Activated T-cell treated with anti-CD3 and anti-CD28 coated beads, Interleukin-2, amount 50 U/mL, for 48 hours (primary cell): ENCODE data around the gene SLC34A3.

Experiments used
- DNase-seq, 2 experiments: peaks; one replicate each; pipeline ENCODE4 v3.0.0-alpha.2; 2020

SLC34A3 gene

GRCh38 chr9:137218754-137219271 lies 11.9 kb upstream of the SLC34A3 start:
- DNase-seq = peak in 1 of 2 experiments; percentile 19

DNA sequence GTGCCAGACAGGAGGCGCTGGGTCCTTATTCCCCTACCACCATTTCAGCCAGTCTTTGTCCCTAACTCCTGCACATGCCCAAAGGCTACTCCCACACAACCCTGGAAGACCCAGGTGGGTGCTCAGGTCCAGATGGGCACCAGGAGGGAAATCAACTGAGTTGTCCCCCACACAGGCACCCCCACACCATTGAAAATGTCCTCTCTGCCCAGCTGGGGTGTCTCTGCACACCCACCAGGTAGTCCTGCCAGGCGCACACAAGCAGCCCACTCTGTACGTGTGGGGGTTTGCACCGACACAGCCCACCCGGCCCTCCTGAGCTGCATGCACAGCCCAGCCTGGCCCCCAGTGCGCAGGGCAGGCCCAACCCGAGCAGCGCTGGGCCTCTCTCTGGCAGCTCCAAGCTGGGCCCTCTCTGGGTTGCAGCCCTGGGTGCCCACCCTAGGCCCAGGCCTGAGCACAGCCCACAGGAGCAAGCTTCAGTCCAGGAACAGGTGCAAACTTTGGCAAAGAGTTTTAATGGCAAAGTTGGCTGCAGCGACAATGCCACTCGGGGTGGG lies 10.9 kb upstream of the SLC34A3 start:
- no peak for DNase-seq

DNA sequence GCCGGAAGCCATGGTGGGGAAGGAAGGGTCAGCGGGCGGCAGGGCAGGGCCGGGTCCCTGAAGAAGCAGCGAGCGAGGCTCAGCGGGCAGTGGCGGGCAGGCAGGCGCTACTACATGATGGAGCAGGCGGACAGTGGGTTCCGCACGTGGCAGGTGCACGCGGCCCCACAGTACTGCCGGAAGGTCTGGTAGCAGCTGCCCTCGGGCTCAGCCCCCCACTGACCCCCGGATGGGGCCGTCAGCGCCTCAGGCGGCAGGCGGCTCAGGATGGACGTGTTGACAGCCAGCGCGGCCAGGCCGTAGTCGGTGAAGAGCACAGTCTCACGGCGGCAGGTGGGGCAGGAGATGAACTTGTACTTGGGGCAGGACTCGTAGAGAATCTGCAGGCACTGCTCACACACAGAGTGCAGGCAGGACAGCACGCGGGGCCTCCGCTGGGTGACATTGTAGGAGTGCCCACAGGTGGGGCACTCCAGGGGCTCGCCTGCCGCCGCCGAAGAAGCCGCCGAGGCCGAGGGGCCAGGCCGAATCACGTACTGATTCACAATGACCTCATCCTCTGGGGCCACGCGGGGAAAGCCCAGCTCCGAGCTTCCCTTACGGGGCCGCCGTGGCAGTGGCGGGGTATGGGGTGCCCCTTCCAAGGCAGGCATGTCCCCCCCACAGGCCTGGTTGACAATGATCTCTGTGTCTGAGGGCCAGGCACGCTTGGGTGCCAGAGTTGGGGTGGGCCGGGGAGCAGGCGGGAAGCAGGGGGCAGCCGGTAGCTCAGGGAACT lies 10.2 kb upstream of the SLC34A3 start:
- DNase-seq = no peak

DNA sequence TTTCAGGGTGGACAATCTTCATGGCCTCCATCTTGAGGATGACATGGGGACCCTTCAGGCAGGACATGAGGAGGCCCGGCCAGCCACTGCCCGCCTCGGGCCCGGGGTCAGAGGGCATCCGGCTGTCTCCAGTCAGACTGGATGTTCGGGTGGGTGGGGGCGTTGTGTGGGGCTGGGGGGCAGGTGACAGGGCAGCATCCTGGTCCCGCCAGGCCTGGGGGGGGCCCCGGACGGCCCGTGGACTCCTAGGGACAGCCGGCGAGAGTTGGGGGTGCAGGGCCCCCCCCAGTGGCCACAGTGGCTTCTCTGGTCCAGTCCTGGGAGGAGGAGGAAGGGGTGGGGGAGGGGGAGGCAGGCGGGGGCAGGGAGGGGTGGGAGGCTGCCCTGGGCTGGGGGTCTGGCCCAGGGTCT lies 9.6 kb upstream of the SLC34A3 start:
- no peak for DNase-seq

DNA sequence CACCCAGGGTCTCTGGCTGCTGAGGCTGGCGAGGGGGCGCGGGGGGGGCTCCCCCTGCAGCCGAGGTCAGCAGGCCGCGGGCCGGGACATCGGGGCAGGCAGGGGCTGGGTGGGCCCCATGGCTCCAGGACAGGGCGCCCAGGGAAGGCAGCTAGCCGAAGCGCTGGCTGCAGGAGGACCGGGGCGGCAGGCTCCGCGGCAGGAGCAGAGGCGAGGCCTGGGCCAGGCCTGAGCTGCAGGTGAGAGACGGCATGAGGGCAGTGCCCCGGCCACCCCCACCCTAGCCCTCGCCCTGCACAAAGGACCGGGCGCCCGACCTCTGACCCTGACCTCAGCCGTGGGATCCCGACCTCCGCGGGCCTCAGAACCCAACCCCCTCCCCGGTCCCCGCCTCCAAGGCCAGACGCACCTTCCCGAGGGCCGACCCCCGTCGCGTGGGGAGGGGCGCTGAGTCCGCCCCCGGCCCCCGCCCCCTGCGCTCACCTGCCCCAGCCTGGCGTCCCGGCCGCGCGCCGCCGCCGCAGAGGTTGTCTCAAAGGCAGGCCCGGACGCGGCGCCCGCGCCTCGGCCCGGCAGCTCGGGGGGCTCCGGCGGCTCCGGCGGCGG lies 9.1 kb upstream of the SLC34A3 start:
- no peak for DNase-seq

DNA sequence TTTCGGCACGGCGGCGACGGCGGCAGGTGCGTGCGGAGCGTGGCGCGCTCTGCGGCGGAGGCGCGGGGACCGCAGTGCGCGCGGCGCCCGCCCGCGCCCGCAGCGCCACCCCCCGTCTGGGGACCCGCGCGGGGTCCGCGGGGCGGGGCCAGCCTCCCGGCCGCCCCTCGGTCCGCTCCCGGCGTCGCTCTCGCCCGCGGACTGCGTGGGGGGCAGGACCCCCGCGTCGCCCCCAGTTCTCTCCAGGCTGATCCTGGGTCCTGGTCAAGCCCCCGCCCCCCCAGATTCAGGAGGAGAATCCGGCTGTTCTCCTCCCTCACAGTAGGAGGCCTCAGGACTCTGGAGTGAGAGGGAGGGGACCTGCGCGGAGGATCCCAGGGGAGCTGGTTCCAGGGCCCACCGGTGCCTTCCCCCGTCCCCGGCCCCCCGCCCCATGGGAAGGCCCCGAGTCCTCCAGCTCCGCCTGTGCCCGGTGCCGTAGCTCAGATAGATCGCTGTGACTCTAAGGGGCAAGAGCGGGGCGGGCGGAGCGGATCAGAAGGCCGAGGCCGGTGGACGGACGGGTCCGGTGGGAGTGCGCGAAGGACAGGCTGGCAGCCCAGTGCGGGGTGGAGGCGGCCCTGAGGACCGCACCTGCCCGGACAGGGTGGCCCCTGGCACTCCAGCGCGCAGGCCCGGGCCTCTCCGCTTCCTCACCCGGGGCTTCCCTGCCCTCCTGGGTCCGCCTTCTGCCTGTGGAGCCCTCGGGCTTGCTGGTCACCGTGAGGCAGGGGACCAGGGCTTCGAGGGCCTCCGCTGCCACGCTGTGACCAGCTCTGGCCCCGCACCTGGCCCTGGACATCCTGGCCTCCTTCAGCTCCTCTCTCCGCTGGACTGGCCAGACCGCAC lies 8.3 kb upstream of the SLC34A3 start, which contains the start of gene RNF208:
Gene RNF208, minus strand, starts transcription at position 51 of the 888 bp plus-strand sequence. CDS start 1,028 bp downstream, outside the sequence.
- DNase-seq = peak; percentile 53 to 58

- DNase-seq = peak; percentile 99
Measured at GRCh38 chr9:137223078-137223970, 7.4 kb upstream of the SLC34A3 start.

GRCh38 chr9:137224830-137225694 lies 5.6 kb upstream of the SLC34A3 start, which contains the start of gene CYSRT1:
Gene CYSRT1, plus strand, starts transcription at chr9:137225174. Its CDS starts 448 bp downstream, at chr9:137225622.
- peak in 1 of 2 experiments; percentile 42 for DNase-seq

GRCh38 chr9:137225699-137226331 lies 4.9 kb upstream of the SLC34A3 start:
- no peak for DNase-seq

DNA sequence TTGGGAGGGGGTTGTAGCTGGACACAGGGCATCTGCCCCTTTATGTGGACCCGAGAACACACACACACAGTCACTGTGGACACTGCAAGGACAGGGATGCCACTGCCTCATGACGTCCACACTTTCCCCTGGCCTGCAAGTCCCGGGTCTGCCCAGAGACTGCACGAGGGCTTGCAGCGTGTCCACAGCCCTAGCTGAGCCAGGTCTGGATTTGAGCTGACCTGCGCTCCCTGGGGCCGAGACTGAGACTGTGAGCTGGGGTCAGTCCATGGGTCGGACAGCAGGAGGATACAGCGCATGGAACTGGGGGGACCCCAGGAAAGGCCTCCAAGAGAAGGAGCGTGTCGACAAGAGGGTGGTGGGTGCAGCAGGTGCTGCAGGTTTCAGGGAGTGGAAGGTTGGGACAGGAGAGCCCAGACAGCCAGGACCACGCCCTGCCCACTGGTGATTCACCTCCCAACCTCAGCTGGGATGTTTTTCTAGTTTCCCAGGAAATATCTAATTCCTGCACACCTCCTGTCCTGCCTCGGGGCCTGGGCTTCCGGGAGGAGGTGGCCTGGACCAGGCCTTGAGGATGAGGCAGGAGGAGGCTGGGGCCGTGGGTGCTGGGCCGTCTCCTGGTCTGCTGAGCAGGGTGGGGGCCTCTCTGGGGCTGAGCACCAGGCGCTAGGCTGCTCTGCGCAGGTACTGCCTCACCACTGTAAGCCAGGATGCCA lies 4.2 kb upstream of the SLC34A3 start:
- peak in 1 of 2 experiments; percentile 23 for DNase-seq

DNA sequence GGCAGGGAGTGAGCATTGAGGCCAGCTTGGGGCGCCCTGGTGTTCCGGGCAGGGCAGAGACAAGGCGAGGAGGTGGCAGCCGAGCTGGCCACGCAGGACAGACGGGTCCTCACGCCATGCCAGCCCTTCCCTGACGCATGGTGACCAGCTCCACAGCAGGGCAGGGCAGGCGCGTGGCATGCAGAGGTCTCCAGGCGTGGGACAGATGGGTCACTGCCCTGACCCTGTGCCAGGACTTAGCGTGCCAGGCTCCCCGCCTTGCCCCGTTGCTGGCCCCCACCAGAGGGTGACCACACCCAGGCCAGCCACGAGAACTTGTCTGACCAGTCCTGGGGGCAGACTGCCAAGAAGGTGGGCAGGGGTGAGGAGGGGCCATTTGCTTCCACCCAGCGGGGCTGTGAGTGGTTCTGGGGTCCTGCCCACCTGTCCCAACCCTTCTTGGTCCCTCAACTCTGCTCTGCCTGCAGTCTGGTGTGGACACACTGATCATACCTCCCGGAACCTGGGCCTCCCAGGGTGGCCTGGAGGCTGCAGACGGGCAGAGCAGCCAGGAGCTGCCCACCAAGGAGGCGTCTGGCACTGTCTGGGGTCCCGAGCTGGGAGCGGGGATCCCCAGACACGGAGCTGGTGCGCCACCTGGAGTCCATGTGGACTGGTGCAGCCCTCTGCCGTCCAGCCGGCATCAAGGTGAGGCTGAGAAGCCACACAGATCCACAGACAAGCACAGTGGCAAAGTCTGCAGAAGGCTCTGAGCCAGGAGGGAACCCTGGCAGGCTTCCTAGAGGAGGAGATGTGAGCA lies 3.4 kb upstream of the SLC34A3 start, which contains the start of gene RNF224:
Gene RNF224, plus strand, starts transcription at position 449 of the 799 bp plus-strand sequence. CDS start 834 bp downstream, outside the sequence.
- peak; percentile 90 for DNase-seq

DNA sequence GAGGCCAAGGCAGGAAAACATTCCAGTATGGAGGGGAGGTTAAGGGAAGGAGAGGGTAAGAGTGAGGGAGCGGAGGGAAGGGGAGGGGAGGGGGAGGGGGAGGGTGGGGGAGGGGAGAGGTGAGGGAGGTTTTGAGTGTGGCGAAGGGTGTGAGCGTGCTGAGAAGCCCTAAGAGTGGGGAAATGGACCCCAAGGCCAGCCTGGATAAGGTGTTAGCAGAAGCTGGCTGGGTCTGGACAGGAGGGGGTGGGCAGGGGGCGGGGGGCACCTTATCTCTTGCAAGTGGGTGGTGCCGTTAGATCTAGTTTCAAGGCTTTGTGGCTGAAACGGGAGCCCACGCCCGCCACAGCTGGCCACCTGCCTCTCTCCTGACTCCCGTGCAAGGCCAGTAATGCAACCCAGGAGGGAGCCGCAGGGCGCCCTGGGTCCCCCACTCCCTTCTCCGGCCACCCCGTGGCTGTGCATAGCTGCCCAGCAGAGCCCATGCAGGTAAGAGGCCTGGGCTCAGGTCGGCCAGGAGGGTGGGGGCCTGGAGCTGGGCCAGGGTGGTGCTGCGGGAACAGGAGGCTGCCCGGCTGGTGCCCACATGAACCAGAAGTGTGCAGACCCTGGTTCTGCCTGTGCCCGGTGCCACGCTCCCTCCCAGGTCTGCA lies 2.7 kb upstream of the SLC34A3 start:
- DNase-seq = no peak

- DNase-seq = no peak
Measured at GRCh38 chr9:137228506-137228967, 2.2 kb upstream of the SLC34A3 start.

DNA sequence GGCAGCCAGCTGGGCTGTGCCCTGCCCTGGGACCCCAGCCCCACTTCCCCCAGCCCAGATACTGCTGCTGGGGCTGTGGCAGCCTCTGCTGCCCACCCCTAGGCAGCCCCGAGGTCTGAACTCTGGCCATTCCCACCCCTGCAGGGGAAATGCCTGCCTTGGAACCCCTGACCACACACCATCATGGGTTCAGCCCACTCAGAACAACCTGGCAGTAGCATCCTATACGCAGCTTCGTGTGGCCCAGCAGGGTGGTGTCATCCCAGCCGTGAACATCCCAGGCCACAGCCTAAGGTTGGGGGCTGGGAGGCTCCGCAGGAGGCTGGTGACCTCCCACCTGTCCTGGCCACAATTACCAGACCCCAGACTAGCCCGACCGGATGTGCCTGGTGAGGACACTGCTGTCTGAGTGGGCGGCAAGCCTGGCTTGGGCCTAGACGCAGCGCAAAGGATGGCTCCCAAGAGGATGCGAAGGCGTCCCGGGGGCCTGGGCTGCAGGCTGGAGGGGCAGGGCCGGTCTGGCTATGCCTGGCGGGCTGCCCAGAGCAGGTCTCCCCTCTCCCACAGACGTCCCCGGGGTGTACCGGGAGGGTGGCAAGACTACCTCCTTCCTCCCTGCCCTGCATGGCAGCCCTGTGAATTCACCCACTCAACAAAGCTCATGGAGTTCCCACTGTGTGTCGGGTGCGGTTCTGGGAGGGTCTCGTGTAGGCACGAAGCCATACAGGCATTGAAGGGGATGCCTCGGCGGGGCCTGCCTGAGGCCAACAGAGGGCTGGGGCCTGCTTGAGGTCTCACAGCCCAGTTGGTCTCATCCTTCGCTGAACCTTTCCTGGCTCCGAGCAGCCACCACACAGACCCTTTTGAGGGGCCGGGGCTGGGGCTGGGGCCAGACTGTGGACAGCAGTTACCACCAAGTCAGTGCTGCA lies 1.5 kb upstream of the SLC34A3 start:
- no peak for DNase-seq

DNA sequence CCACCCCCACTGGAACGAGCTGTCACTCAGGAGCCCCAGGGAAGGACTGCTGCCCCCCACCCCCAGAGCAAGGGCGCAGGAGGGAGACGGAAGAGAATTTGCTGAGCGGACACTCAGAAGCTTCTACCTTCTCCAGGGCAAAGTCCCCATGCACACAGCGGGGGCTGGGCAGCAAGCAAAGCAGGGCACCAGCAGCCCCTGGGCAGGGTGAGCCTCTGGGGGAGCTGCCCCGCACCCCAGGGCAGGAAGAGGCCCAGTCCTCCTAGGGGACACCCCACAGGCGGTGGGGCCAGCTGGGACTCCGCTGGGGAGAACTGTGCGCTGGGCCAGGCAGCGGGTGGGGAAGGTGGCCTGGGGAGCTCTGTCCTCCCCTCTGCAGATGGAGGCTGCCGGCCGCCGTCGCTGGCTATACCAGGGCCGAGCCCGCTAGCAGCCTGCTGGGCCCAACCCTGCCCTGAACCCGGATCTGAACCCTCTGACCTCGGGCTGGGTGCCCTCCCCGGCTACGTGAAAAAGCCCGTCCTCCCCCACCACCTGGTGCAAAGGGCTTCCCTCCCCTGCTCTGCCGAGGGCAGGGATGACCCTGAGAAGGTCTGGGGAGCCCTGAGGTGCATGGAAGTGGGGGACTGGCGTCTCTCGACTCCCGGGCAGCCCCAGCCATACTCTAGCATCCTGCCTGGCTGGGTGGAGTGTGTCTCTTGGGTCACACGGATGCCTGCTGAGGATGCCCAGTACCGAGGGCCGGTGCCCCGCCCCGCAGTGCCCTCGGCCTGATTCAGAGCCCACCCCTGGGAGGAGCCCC lies 597 bp upstream of the SLC34A3 start:
- no peak for DNase-seq
